ENCODE data around the gene ZNF70.

ZNF70 gene

DNA sequence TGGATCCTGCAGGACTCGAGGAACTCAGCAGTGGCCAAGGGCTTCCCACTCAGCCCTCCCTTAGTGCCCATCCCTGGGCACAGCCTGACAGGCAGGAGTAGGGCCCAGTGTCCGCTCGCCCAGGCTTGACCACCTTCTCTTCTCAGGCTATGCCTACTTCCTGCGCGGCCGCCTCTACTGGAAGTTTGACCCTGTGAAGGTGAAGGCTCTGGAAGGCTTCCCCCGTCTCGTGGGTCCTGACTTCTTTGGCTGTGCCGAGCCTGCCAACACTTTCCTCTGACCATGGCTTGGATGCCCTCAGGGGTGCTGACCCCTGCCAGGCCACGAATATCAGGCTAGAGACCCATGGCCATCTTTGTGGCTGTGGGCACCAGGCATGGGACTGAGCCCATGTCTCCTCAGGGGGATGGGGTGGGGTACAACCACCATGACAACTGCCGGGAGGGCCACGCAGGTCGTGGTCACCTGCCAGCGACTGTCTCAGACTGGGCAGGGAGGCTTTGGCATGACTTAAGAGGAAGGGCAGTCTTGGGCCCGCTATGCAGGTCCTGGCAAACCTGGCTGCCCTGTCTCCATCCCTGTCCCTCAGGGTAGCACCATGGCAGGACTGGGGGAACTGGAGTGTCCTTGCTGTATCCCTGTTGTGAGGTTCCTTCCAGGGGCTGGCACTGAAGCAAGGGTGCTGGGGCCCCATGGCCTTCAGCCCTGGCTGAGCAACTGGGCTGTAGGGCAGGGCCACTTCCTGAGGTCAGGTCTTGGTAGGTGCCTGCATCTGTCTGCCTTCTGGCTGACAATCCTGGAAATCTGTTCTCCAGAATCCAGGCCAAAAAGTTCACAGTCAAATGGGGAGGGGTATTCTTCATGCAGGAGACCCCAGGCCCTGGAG, 32.6 kb upstream of the ZNF70 start:
- Histone ChIP-seq H2AFZ (ENCODE audit: low read length) (no peak overlapping the region), H3F3A (ENCODE audit: insufficient read depth, low read length) (no peaks in the 10 kb centered on the region), H3K36me3 (ENCODE audit: insufficient read depth, low read length) (no peaks in the 10 kb centered on the region), H3K79me2 (ENCODE audit: insufficient read depth, low read length) (peaks cover 11% of the 10 kb centered on the region), H3K9ac (ENCODE audit: low read length) (no peak overlapping the region), H3K9me2 (ENCODE audit: low read depth, low read length) (no peaks in the 10 kb centered on the region), H3K27ac (ENCODE audit: low read depth, low read length, poor library complexity, severe bottlenecking) (no peak overlapping the region), H3K9me3 (ENCODE audit: low read length) (no peaks in the 10 kb centered on the region), H4K20me1 (ENCODE audit: insufficient read depth, low read length) (no peaks in the 10 kb centered on the region), H3K27me3 (ENCODE audit: insufficient read depth, low read length) (no peaks in the 10 kb centered on the region), H3K4me3 (ENCODE audit: low read depth, low read length, poor library complexity, severe bottlenecking) (no peak overlapping the region), H3K4me2 (ENCODE audit: low read length) (no peak overlapping the region), H3K4me1 (ENCODE audit: insufficient read depth, low read length, severe bottlenecking) (peaks cover 16% of the 10 kb centered on the region)
- no peak for TF ChIP-seq EZH2 (IDR thresholded peaks at IDR 0.05; ENCODE audit: borderline replicate concordance, low read length)
- TF ChIP-seq, protein P1, sequence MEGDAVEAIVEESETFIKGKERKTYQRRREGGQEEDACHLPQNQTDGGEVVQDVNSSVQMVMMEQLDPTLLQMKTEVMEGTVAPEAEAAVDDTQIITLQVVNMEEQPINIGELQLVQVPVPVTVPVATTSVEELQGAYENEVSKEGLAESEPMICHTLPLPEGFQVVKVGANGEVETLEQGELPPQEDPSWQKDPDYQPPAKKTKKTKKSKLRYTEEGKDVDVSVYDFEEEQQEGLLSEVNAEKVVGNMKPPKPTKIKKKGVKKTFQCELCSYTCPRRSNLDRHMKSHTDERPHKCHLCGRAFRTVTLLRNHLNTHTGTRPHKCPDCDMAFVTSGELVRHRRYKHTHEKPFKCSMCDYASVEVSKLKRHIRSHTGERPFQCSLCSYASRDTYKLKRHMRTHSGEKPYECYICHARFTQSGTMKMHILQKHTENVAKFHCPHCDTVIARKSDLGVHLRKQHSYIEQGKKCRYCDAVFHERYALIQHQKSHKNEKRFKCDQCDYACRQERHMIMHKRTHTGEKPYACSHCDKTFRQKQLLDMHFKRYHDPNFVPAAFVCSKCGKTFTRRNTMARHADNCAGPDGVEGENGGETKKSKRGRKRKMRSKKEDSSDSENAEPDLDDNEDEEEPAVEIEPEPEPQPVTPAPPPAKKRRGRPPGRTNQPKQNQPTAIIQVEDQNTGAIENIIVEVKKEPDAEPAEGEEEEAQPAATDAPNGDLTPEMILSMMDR (IDR thresholded peaks at IDR 0.05; ENCODE audit: low read length) = no peak

DNA sequence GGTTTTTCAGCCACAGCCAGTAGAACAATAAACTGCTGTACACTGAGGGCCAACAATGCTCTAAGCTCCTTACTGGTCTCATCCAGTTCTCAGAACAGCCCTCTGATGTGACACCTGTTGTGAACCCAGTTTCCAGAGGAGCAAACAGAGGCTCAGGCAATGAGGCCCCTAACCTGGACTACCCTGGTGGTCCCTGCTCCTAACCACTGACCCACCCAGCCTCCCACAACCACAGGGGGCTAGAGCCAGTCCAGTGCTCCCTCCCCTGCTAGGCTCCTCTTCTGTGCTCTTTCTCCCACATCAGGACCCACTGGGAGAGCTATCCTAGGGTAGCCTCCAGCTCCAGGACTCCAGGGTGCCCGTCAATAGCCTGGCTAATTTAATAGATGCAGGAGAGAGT, 31.8 kb upstream of the ZNF70 start:
- Histone ChIP-seq H2AFZ (ENCODE audit: low read length) (no peak overlapping the region), H3K79me2 (ENCODE audit: insufficient read depth, low read length) (peaks cover 3% of the 10 kb centered on the region), H4K20me1 (ENCODE audit: insufficient read depth, low read length) (no peaks in the 10 kb centered on the region), H3K9me2 (ENCODE audit: low read depth, low read length) (no peaks in the 10 kb centered on the region), H3K9ac (ENCODE audit: low read length) (no peak overlapping the region), H3K27ac (ENCODE audit: low read depth, low read length, poor library complexity, severe bottlenecking) (no peak overlapping the region), H3K4me1 (ENCODE audit: insufficient read depth, low read length, severe bottlenecking) (peaks cover 8% of the 10 kb centered on the region), H3K4me2 (ENCODE audit: low read length) (no peak overlapping the region), H3K9me3 (ENCODE audit: low read length) (no peaks in the 10 kb centered on the region), H3K36me3 (ENCODE audit: insufficient read depth, low read length) (no peaks in the 10 kb centered on the region), H3K4me3 (ENCODE audit: low read depth, low read length, poor library complexity, severe bottlenecking) (no peak overlapping the region), H3F3A (ENCODE audit: insufficient read depth, low read length) (no peaks in the 10 kb centered on the region), H3K27me3 (ENCODE audit: insufficient read depth, low read length) (0 out of 2 replicates have a peak, but pooled peaks cover 2% of the 10 kb centered on the region)
- TF ChIP-seq EZH2 (IDR thresholded peaks at IDR 0.05; ENCODE audit: borderline replicate concordance, low read length) = no peak
- TF ChIP-seq, protein P1 (IDR thresholded peaks at IDR 0.05; ENCODE audit: low read length) = no peak

DNA sequence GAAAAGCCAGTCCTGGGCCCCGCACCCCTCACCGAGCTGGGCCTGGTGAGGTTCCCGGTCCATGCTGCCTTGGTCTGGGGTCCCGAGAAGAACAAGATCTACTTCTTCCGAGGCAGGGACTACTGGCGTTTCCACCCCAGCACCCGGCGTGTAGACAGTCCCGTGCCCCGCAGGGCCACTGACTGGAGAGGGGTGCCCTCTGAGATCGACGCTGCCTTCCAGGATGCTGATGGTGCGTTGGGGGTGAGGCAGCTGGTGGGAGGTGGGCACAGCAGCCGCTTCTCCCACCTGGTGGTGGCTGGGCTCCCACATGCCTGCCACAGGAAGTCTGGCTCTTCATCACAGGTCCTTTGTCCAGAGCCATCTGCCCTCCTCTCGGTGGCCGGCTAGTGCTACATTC, 31.3 kb upstream of the ZNF70 start:
- no peak overlapping the region for H3K4me2 ChIP-seq (ENCODE audit: low read length)
- H2AFZ ChIP-seq (ENCODE audit: low read length) = no peak overlapping the region
- H3K27me3 ChIP-seq (ENCODE audit: insufficient read depth, low read length) = 0 out of 2 replicates have a peak, but pooled peaks cover 4% of the 10 kb centered on the region
- H3F3A ChIP-seq (ENCODE audit: insufficient read depth, low read length) = no peaks in the 10 kb centered on the region
- no peaks in the 10 kb centered on the region for H3K36me3 ChIP-seq (ENCODE audit: insufficient read depth, low read length)
- no peak for TF ChIP-seq EZH2 (IDR thresholded peaks at IDR 0.05; ENCODE audit: borderline replicate concordance, low read length)
- TF ChIP-seq, protein P1 (IDR thresholded peaks at IDR 0.05; ENCODE audit: low read length) = no peak
- no peak overlapping the region for H3K9ac ChIP-seq (ENCODE audit: low read length)
- no peaks in the 10 kb centered on the region for H4K20me1 ChIP-seq (ENCODE audit: insufficient read depth, low read length)
- H3K79me2 ChIP-seq (ENCODE audit: insufficient read depth, low read length) = no peaks in the 10 kb centered on the region
- H3K4me1 ChIP-seq (ENCODE audit: insufficient read depth, low read length, severe bottlenecking) = peaks cover 7% of the 10 kb centered on the region
- H3K4me3 ChIP-seq (ENCODE audit: low read depth, low read length, poor library complexity, severe bottlenecking) = no peak overlapping the region
- H3K9me3 ChIP-seq (ENCODE audit: low read length) = no peaks in the 10 kb centered on the region
- H3K9me2 ChIP-seq (ENCODE audit: low read depth, low read length) = no peaks in the 10 kb centered on the region
- H3K27ac ChIP-seq (ENCODE audit: low read depth, low read length, poor library complexity, severe bottlenecking) = no peak overlapping the region
